Neural progenitor cell (in vitro differentiated cells): ENCODE measurements around the gene CST3. TPM values are rescaled to one million over a fixed set of nuclear protein-coding genes. Genes with fewer than 3 reads are reported as not detected.

Experiments used
- DNase-seq: peaks from one replicate; pipeline ENCODE4 v3.0.0-alpha.2; 2016; ENCODE audit warnings: low spot score
- H2AFZ ChIP-seq: fragments of 200-600 bp; sonication (generic); replicated peaks from 2 replicates; pipeline ENCODE4 v1.6.1; 2016; ENCODE audit warnings: antibody characterized with exemption
- H3F3A ChIP-seq: fragments of 200-600 bp; sonication (generic); 2 replicates; pipeline ENCODE4 v1.6.1; 2016; ENCODE audit warnings: antibody characterized with exemption, low read depth
- H3K27ac ChIP-seq: fragments of 200-600 bp; sonication (generic); 2 replicates; pipeline ENCODE4 v1.5.1; 2016; ENCODE audit warnings: mild to moderate bottlenecking
- H3K27me3 ChIP-seq: fragments of 200-600 bp; sonication (generic); 2 replicates; pipeline ENCODE4 v1.6.1; 2016; ENCODE audit warnings: mild to moderate bottlenecking, moderate library complexity
- H3K36me3 ChIP-seq: fragments of 200-600 bp; sonication (generic); 2 replicates; pipeline ENCODE4 v1.5.1; 2016
- H3K4me1 ChIP-seq: fragments of 200-600 bp; sonication (generic); 2 replicates; pipeline ENCODE4 v1.6.1; 2016; ENCODE audit warnings: mixed run types
- H3K4me2 ChIP-seq: fragments of 200-600 bp; sonication (generic); 2 replicates; pipeline ENCODE4 v1.6.1; 2016
- H3K4me3 ChIP-seq: fragments of 200-600 bp; sonication (generic); 2 replicates; pipeline ENCODE4 v1.5.1; 2016
- H3K79me2 ChIP-seq: fragments of 200-600 bp; sonication (generic); 2 replicates; pipeline ENCODE4 v1.6.1; 2016; ENCODE audit warnings: low read depth
- H3K9ac ChIP-seq: fragments of 200-600 bp; sonication (generic); 2 replicates; pipeline ENCODE4 v1.6.1; 2016
- H3K9me3 ChIP-seq: fragments of 200-600 bp; sonication (generic); 2 replicates; pipeline ENCODE4 v1.5.1; 2016; ENCODE audit warnings: low read depth
- H4K20me1 ChIP-seq: fragments of 200-600 bp; sonication (generic); 2 replicates; pipeline ENCODE4 v1.6.1; 2016; ENCODE audit warnings: low read depth
- H3K27ac Mint-ChIP-seq: 3 replicates; pipeline ENCODE4 v1.8.0; 2021; ENCODE audit warnings: mixed read lengths
- H3K27me3 Mint-ChIP-seq: 2 replicates; pipeline ENCODE4 v1.8.0; 2022; ENCODE audit warnings: low read depth, mild to moderate bottlenecking, inconsistent platforms, moderate library complexity, mixed read lengths; ENCODE audit not compliant: insufficient read depth
- H3K36me3 Mint-ChIP-seq: 3 replicates; pipeline ENCODE4 v1.8.0; 2021; ENCODE audit warnings: mixed read lengths
- H3K4me1 Mint-ChIP-seq: 3 replicates; pipeline ENCODE4 v1.8.0; 2021; ENCODE audit warnings: mixed read lengths
- H3K4me3 Mint-ChIP-seq: 3 replicates; pipeline ENCODE4 v1.8.0; 2021; ENCODE audit warnings: mild to moderate bottlenecking, moderate library complexity, mixed read lengths
- H3K9me3 Mint-ChIP-seq: 3 replicates; pipeline ENCODE4 v1.8.0; 2020; ENCODE audit warnings: mixed read lengths
- EZH2 ChIP-seq: fragments of 200-600 bp; sonication (generic); IDR thresholded peaks from 2 replicates; pipeline ENCODE4 v1.6.1; 2017; ENCODE audit warnings: antibody characterized with exemption, mild to moderate bottlenecking, moderate library complexity
- EZH2phosphoT487 ChIP-seq: fragments of 200-600 bp; sonication (generic); IDR thresholded peaks from 2 replicates; pipeline ENCODE4 v1.6.1; 2017; ENCODE audit warnings: antibody characterized with exemption
- total RNA-seq: library from RNA; depleted of rRNA; stranded (reverse); fragments of >200 nt; gene quantifications from 2 replicates; pipeline ENCODE4 v1.2.3, GENCODE V29; 2015; ENCODE audit warnings: low replicate concordance
- TF ChIP-seq, protein P1 (sequence below): fragments of 200-600 bp; sonication (generic); IDR thresholded peaks from 2 replicates; pipeline ENCODE4 v1.5.1; 2017; ENCODE audit warnings: antibody characterized with exemption, mild to moderate bottlenecking

CST3 gene
- total RNA-seq, 1 donor from 2014 or later: 20.8 TPM

GRCh38 chr20:23649830-23650417 lies 12.2 kb upstream of the CST3 start:
- peaks cover 5% of the 10 kb centered on the region for H3K4me1 Mint-ChIP-seq
- no peak overlapping the region for H2AFZ ChIP-seq
- no peaks in the 10 kb centered on the region for H3K27me3 ChIP-seq
- no peaks in the 10 kb centered on the region for H4K20me1 ChIP-seq
- no peak overlapping the region for H3K4me2 ChIP-seq
- no peak overlapping the region for H3K9ac ChIP-seq
- H3K27ac Mint-ChIP-seq: no peak overlapping the region
- H3K27ac ChIP-seq: no peak overlapping the region
- no peaks in the 10 kb centered on the region for H3K36me3 ChIP-seq
- no peak overlapping the region for H3K4me3 Mint-ChIP-seq
- DNase-seq: no peak
- no peaks in the 10 kb centered on the region for H3K9me3 Mint-ChIP-seq
- no peaks in the 10 kb centered on the region for H3K4me1 ChIP-seq
- H3K79me2 ChIP-seq: no peaks in the 10 kb centered on the region
- H3K27me3 Mint-ChIP-seq: peaks cover 5% of the 10 kb centered on the region
- TF ChIP-seq EZH2phosphoT487: no peak
- TF ChIP-seq, protein P1, sequence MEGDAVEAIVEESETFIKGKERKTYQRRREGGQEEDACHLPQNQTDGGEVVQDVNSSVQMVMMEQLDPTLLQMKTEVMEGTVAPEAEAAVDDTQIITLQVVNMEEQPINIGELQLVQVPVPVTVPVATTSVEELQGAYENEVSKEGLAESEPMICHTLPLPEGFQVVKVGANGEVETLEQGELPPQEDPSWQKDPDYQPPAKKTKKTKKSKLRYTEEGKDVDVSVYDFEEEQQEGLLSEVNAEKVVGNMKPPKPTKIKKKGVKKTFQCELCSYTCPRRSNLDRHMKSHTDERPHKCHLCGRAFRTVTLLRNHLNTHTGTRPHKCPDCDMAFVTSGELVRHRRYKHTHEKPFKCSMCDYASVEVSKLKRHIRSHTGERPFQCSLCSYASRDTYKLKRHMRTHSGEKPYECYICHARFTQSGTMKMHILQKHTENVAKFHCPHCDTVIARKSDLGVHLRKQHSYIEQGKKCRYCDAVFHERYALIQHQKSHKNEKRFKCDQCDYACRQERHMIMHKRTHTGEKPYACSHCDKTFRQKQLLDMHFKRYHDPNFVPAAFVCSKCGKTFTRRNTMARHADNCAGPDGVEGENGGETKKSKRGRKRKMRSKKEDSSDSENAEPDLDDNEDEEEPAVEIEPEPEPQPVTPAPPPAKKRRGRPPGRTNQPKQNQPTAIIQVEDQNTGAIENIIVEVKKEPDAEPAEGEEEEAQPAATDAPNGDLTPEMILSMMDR: no peak
- no peak for TF ChIP-seq EZH2
- no peaks in the 10 kb centered on the region for H3F3A ChIP-seq
- no peak overlapping the region for H3K4me3 ChIP-seq
- H3K36me3 Mint-ChIP-seq: no peaks in the 10 kb centered on the region
- H3K9me3 ChIP-seq: no peaks in the 10 kb centered on the region

GRCh38 chr20:23649242-23649641 lies 11.5 kb upstream of the CST3 start:
- no peak for DNase-seq
- TF ChIP-seq EZH2phosphoT487 (no peak), EZH2 (no peak)
- TF ChIP-seq, protein P1: no peak
- Histone ChIP-seq H3K4me1 (no peaks in the 10 kb centered on the region), H3K4me3 (no peak overlapping the region), H3K9me3 (no peaks in the 10 kb centered on the region), H2AFZ (no peak overlapping the region), H3K27me3 (no peaks in the 10 kb centered on the region), H3F3A (no peaks in the 10 kb centered on the region), H3K9ac (no peak overlapping the region), H3K4me2 (no peak overlapping the region), H4K20me1 (no peaks in the 10 kb centered on the region), H3K79me2 (no peaks in the 10 kb centered on the region), H3K27ac (no peak overlapping the region), H3K36me3 (no peaks in the 10 kb centered on the region)
- Mint-ChIP-seq H3K9me3 (no peaks in the 10 kb centered on the region), H3K27ac (no peak overlapping the region), H3K4me1 (peaks cover 5% of the 10 kb centered on the region), H3K27me3 (peaks cover 6% of the 10 kb centered on the region), H3K4me3 (no peak overlapping the region), H3K36me3 (no peaks in the 10 kb centered on the region)

GRCh38 chr20:23647346-23647745 lies 9.6 kb upstream of the CST3 start:
- H3K4me1 Mint-ChIP-seq: no peaks in the 10 kb centered on the region
- Histone ChIP-seq H3K4me3 (no peak overlapping the region), H3K4me2 (no peak overlapping the region), H3K9ac (no peak overlapping the region), H3F3A (no peaks in the 10 kb centered on the region), H2AFZ (no peak overlapping the region), H3K79me2 (no peaks in the 10 kb centered on the region), H3K27me3 (no peaks in the 10 kb centered on the region), H4K20me1 (no peaks in the 10 kb centered on the region), H3K9me3 (no peaks in the 10 kb centered on the region), H3K36me3 (no peaks in the 10 kb centered on the region), H3K4me1 (no peaks in the 10 kb centered on the region), H3K27ac (no peak overlapping the region)
- no peak overlapping the region for H3K4me3 Mint-ChIP-seq
- TF ChIP-seq EZH2phosphoT487 (no peak), EZH2 (no peak)
- TF ChIP-seq, protein P1: no peak
- no peaks in the 10 kb centered on the region for H3K9me3 Mint-ChIP-seq
- no peak for DNase-seq
- no peaks in the 10 kb centered on the region for H3K36me3 Mint-ChIP-seq
- H3K27me3 Mint-ChIP-seq: peaks cover 3% of the 10 kb centered on the region
- no peak overlapping the region for H3K27ac Mint-ChIP-seq
